Measurements from ENCODE around the gene SPPL2C.

Gene SPPL2C, protein sequence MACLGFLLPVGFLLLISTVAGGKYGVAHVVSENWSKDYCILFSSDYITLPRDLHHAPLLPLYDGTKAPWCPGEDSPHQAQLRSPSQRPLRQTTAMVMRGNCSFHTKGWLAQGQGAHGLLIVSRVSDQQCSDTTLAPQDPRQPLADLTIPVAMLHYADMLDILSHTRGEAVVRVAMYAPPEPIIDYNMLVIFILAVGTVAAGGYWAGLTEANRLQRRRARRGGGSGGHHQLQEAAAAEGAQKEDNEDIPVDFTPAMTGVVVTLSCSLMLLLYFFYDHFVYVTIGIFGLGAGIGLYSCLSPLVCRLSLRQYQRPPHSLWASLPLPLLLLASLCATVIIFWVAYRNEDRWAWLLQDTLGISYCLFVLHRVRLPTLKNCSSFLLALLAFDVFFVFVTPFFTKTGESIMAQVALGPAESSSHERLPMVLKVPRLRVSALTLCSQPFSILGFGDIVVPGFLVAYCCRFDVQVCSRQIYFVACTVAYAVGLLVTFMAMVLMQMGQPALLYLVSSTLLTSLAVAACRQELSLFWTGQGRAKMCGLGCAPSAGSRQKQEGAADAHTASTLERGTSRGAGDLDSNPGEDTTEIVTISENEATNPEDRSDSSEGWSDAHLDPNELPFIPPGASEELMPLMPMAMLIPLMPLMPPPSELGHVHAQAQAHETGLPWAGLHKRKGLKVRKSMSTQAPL

DNA sequence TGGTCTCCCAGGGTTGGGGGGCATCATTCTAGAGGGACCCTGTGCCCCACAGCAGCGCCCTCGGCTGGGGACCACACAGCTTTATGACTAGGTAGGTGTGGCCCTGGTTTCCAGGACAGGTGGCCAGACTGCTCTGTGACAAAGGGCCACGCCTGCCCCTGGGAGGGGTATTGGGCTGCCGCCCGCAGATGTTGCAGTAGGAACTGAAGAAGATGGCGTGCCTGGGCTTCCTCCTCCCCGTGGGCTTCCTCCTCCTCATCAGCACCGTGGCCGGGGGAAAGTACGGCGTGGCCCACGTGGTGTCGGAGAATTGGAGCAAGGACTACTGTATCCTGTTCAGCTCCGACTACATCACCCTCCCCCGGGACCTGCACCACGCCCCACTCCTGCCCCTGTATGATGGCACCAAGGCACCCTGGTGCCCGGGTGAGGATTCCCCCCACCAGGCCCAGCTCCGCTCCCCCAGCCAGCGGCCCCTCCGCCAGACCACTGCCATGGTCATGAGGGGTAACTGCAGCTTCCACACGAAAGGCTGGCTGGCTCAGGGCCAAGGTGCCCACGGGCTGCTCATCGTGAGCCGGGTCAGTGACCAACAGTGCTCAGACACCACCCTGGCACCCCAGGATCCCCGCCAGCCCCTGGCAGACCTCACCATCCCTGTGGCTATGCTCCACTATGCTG is at the start of gene SPPL2C:
SPPL2C (plus strand) TSS at position 187 of the 681 bp plus-strand sequence; CDS start at position 213, 26 bp downstream.
- DNase-seq = no peak

- DNase-seq = no peak
Observed at GRCh38 chr17:45800816-45801215, 43.9 kb upstream of the SPPL2C start.

DNA sequence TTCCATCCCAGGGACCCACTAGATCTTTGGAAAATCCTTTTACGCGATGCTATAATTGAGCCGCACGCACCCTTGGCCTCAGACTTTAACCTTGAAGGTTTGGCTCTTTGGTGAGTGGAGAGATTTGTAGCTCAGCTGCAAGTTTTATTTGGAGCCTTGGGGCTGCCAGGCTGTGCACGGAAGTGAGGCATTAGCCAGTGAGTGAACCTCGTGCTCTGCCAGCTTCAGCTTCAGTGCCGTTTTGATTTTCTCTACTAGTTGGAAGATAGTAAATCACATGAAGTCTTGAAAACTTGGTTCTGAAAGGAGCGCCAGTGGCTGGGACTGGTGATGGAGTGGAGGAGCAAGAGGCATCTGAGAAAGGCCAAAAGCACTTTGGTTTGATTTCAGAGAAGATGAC is 43.3 kb upstream of the SPPL2C start:
- no peak for DNase-seq

DNA sequence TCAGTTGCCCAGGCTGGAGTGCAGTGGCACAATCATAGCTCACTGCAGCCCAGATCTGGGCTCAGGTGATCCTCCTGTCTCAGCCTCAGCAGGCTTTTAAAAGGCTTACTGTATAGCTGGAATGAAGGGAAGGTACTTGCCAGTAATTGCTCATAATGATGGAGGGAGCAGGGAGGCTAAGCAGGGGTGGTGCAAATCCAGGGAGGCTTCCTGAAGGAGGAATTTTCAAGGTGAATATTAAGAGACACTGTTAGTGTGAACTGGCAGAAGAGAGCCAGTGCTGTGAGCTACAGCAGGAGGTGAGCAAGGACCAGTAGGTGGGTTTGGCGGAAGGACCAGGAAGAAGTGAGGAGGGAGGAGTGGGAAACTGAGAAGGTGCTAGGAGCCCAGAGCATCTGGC is 35.8 kb upstream of the SPPL2C start:
- DNase-seq = no peak

- DNase-seq = no peak
Observed at GRCh38 chr17:45809499-45809898, 35.2 kb upstream of the SPPL2C start.

- DNase-seq = no peak
Observed at GRCh38 chr17:45812102-45812501, 32.6 kb upstream of the SPPL2C start.

DNA sequence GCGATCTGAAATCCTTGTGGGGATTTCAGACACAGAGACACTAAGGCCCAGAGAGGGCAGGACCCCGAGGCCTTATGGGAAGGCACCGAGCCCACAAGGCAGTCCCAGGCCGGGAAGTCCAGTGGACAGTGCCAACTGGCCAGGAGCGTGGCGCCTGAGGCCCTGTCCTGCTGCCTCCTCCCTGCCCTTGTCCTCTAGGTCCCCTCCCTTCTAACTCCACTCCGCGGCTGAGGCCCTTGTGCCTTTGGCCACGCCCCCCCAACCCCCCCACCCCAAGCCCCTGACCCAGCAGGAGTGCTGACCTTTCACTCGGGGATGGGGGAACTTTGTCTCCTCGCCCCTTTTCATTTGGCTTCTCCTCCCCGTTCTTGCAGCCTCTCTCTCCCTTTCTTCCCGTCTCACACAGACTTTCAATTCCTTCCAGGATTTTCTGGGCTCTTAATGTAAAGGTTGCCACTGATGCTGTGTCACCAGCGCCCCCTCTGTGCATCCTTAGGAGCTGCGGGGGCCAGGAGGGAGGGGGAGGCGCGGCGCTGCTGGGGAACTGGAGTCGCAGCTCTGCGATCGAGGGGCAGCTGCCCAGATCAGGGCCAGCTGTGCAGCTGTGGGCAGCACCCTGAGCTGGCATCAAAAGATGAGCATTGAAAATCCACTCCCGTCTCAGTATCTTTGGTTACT is 31.5 kb upstream of the SPPL2C start:
- DNase-seq = no peak

DNA sequence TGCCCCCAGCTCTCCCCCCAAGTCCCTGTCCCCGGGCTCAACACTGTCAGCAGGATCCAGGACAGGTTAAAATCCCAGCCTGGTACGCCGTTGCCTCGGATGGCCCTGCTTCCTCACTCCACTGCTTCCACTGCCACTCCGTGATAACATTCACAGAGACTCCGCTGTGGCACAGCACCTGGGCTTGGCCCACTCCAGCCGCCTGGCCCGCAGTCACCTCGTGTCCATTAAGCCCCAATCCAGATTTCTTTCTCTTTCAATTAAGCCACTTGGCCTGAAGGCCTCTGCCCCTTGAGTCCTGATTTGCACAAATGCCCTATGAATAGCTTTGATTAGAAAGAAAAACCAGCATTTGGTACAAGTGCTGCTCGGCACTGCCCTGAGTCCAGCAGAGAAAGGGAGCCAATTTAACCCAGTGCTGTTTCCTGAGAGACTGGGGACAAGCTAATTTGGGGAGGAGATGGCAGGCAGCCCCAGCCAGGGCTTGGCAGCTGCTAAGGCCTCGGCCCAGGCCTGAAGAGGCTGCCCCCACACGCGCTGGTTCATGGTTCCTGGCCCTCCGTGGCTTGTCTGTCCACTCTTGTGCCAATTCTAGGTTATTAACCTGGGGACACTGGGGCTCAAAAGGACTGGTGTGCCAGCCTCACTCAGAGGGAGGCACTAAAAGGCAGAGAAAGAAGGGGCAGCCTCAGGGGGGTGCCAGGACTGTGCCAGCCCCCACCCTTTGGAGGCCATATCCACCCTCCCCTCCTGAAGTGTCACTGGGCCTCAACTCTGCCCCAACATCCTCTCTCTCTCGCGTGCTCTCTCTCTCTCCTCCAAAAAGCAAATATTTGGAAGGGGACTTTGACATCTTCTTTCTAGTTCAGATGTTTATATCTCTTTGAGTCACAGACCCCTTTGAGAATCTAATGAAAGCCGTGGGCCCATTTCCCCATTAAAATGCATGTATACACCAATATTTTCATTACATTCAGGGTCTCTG is 29.8 kb upstream of the SPPL2C start:
- DNase-seq = no peak

DNA sequence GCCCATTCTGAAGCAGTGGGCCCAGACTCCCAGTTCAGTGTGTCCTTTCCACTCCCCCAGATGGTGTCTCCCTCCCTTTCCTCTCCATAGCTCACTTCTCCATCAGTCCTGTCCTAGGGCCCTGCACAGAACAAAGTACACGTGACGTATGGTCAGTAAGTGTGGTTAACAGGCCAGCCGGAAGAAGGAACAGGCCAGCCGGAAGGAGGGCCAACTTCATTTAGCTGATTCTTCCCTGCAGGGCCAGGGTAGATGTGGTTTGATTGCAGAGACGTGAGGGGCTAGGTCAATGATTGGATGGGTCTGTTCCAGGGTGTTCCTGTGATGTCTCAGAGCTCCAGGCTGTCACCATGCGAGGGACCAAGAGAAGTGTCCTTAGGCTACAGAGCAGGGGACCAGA is 28.9 kb upstream of the SPPL2C start:
- no peak for DNase-seq

- DNase-seq = no peak
Observed at GRCh38 chr17:45818041-45818440, 26.6 kb upstream of the SPPL2C start.

GRCh38 chr17:45818699-45819098 is 26.0 kb upstream of the SPPL2C start:
- no peak for DNase-seq

DNA sequence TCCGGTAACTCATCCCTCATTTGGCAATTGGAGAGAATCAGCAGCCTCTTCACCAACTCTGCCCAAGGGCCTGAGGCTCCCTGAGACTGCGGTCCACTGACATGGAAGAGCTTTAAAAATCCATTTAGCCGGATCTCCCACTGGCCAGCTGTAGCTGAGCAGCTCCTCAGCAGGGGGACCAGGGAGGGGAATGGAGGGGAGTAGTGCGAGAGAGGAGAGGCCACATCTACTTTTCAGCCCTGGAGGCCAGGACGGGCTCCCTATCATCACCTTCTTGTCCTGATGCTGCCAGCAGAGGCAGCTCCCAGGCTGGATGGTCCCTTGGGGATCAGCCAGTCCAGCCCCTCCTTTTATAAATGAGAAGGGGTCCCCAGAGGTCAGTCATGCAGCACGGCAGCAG is 25.0 kb upstream of the SPPL2C start:
- no peak for DNase-seq

- no peak for DNase-seq
Observed at GRCh38 chr17:45820052-45820780, 24.5 kb upstream of the SPPL2C start.

DNA sequence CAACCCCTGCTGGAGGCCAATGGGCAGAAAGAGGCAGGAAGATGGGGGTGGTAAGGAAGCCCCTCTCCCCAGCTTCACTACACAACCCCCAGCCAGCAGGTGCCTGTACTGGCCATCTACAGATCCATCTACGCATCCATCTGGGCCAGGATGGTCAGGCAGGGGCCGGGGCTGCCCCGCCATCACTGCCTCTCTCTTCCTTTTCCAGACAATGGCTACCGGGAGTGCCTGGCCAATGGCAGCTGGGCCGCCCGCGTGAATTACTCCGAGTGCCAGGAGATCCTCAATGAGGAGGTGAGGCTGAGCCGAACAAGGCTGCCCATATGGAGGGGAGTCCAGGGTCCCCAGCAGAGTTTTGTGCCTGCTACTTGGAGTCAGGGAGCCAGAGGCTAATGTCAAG is 23.5 kb upstream of the SPPL2C start:
- DNase-seq = no peak

DNA sequence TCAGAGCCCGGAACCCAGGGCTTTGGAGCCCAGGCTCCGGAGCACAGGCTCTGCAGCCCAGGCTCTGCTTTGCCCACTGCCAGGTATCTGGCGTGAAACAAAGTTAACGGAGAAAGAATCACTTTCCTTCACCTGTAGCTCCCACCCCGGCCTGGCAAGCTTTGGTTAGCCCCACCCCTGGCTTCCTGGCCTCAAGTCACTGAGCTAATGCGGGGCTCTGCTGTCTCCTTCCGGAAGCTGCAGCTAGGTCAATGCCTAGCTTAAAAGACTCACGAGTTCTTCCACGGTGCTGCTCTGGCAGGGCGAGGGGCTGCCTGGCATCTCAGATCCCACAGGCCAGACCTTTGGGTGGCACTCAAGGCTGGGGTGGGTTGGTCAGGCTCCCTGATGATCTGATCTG is 21.1 kb upstream of the SPPL2C start:
- no peak for DNase-seq

DNA sequence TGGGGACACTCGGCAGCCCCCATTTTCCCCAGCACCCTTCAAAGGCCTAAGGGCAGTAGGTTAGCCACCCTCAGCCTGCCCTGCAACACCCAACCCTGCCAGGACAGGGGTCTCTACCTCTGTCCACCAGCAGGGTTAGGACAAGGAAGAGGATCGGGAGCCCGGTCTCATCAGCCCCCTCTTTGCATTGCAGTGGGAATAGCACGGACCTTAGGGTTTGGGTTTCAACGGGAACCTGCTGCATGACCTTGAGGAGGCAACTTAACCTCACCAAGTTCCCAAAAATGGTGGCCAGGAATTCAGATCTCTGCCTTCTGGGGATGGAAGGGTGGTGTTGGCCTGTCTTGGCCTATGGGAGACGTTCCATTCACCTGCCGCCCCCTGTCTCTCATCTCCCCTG is 20.2 kb upstream of the SPPL2C start:
- no peak for DNase-seq

DNA sequence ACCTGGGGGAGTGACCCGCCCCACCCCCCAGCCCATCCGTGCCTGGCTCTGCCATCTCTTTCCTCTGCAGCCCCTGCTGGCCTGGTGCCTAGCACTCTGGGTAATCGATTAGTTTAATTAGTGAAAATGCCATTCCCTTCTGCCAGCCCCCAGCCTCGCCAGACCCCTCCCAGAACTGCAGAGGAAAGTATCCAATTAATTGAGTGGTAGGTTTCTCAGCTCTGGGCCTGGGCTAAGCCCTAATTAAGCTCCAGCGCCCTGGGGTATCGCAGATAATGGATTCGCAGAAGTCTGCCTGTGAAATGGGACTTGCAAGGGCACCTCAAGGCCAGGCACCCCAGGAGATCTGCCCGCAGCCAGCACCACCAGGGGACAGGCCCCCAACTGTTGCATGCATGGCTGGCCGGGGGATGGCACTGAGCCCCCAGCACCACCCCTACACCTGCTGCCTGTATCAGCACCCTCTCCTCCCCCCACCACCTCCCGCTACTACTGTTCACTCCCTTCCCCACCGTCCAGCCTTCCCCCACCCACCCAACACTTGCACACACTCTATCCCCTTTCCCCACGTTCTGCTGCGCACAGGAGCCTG is 19.7 kb upstream of the SPPL2C start:
- no peak for DNase-seq

- DNase-seq = no peak
Observed at GRCh38 chr17:45825792-45826191, 18.9 kb upstream of the SPPL2C start.

GRCh38 chr17:45826919-45827588 is 17.6 kb upstream of the SPPL2C start:
- no peak for DNase-seq

GRCh38 chr17:45828171-45828570 is 16.5 kb upstream of the SPPL2C start:
- DNase-seq = no peak
